ENCODE results near the gene LTBP1. TPM values are rescaled to one million over a fixed set of nuclear protein-coding genes. Genes with fewer than 3 reads are reported as not detected.

LTBP1 gene
- total RNA-seq, 2 experiments from 2014 or later: 0.06 TPM; not detected in 1

DNA sequence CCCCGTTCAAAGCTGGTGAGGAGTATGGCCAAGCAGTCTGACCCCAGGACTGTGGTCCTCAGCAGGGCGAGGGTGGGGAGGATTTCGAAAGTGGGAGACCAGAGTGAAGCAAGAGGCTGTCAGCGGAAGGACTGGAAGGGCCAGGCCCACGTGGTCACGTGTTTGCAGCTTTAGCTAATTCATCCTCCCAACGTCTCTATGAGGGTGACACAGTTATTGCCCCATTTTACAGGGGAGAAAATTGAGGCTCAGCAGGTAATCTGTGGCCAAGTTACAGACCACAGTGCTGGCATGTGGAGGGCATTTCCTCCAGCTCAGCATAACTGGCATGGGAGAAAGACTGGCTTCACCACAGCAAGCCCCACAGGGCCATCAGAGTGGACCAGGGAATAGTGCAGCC is 45.4 kb upstream of the LTBP1 start:
- Mint-ChIP-seq H3K4me3 (no peak overlapping the region), H3K9me3 (no peaks in the 10 kb centered on the region), H3K27ac (no peak overlapping the region), H3K36me3 (ENCODE audit: low read depth) (no peaks in the 10 kb centered on the region), H3K4me1 (ENCODE audit: low read depth) (no peaks in the 10 kb centered on the region), H3K27me3 (peaks cover 24% of the 10 kb centered on the region)
- Histone ChIP-seq H3K4me1 (ENCODE audit: insufficient read depth, low read length) (no peaks in the 10 kb centered on the region), H3K4me3 (ENCODE audit: low read length) (no peak overlapping the region), H3K27ac (ENCODE audit: low read depth in 1 of 2, low read length in 2 of 2) (no peak overlapping the region), H3K27me3 (ENCODE audit: control insufficient read depth in 1 of 2, insufficient read depth in 2 of 2, low read length in 2 of 2) (peaks cover 2 to 11% of the 10 kb centered on the region in 2 experiments), H3K36me3 (ENCODE audit: insufficient read depth, low read length) (no peaks in the 10 kb centered on the region), H3K9me3 (ENCODE audit: control insufficient read depth in 1 of 2, insufficient read depth in 1 of 2, low read length in 2 of 2) (peaks cover 0 to 2% of the 10 kb centered on the region in 2 experiments)
- no peak for DNase-seq
- TF ChIP-seq, protein P1, sequence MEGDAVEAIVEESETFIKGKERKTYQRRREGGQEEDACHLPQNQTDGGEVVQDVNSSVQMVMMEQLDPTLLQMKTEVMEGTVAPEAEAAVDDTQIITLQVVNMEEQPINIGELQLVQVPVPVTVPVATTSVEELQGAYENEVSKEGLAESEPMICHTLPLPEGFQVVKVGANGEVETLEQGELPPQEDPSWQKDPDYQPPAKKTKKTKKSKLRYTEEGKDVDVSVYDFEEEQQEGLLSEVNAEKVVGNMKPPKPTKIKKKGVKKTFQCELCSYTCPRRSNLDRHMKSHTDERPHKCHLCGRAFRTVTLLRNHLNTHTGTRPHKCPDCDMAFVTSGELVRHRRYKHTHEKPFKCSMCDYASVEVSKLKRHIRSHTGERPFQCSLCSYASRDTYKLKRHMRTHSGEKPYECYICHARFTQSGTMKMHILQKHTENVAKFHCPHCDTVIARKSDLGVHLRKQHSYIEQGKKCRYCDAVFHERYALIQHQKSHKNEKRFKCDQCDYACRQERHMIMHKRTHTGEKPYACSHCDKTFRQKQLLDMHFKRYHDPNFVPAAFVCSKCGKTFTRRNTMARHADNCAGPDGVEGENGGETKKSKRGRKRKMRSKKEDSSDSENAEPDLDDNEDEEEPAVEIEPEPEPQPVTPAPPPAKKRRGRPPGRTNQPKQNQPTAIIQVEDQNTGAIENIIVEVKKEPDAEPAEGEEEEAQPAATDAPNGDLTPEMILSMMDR (IDR thresholded peaks at IDR 0.05): no peak
- ChIA-PET CTCF (no interaction called here), POLR2A (no interaction called here)
- intact Hi-C loops (cut with DNase I, micrococcal nuclease): no loop called here
- ATAC-seq (ENCODE audit: poor library complexity): no peak

DNA sequence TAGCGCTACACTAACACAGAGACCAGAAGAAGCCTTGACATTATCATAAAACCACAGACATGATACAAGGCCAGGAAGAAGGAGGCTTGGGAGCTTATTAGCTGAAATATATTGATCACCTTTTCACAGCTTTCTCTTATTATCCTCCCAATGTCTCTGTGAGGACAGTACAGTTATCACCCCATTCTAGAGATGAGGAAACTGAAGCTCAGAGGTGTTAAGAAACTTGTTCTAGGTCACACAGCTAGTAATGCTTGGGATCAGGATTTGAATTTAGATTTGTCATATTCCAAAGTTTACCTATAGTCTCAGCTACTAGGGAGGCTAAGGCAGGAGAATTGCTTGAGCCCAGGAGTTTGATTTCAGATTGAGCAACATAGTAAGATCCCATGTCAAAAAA is 44.6 kb upstream of the LTBP1 start:
- peaks cover 2 to 11% of the 10 kb centered on the region in 2 experiments for H3K27me3 ChIP-seq (ENCODE audit: control insufficient read depth in 1 of 2, insufficient read depth in 2 of 2, low read length in 2 of 2)
- no peaks in the 10 kb centered on the region for H3K36me3 Mint-ChIP-seq (ENCODE audit: low read depth)
- no peak overlapping the region for H3K27ac ChIP-seq (ENCODE audit: low read depth in 1 of 2, low read length in 2 of 2)
- H3K36me3 ChIP-seq (ENCODE audit: insufficient read depth, low read length): no peaks in the 10 kb centered on the region
- intact Hi-C loops (cut with DNase I, micrococcal nuclease): no loop called here
- POLR2A ChIA-PET: no interaction called here
- no peak overlapping the region for H3K27ac Mint-ChIP-seq
- no peak for ATAC-seq (ENCODE audit: poor library complexity)
- H3K9me3 ChIP-seq (ENCODE audit: control insufficient read depth in 1 of 2, insufficient read depth in 1 of 2, low read length in 2 of 2): peaks cover 0 to 5% of the 10 kb centered on the region in 2 experiments
- DNase-seq: no peak
- TF ChIP-seq, protein P1 (IDR thresholded peaks at IDR 0.05): no peak
- no peaks in the 10 kb centered on the region for H3K9me3 Mint-ChIP-seq
- no peak overlapping the region for H3K4me3 Mint-ChIP-seq
- no peak overlapping the region for H3K4me3 ChIP-seq (ENCODE audit: low read length)
- peaks cover 24% of the 10 kb centered on the region for H3K27me3 Mint-ChIP-seq
- CTCF ChIA-PET: no interaction called here
- H3K4me1 Mint-ChIP-seq (ENCODE audit: low read depth): no peaks in the 10 kb centered on the region
- H3K4me1 ChIP-seq (ENCODE audit: insufficient read depth, low read length): no peaks in the 10 kb centered on the region

DNA sequence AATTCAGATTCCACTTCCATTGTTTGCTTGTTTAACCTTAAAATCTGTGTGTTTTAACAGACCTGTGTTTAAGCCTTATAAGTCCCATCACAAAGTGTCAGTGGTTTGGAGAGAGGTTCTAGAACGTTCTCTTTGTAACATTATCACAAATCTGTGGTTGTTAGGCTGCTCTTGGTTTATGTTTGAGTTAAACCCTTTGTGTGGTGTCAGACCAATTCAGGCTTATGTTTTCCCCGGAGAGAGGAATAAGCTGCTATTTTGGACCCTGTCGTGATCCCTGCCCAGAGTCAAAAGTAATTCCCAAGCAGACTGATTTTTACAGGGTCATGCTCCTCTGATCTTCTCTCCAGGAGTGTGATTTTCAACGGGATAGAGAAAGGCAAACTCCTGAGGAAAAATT is 43.8 kb upstream of the LTBP1 start:
- DNase-seq (no peak), ATAC-seq (ENCODE audit: poor library complexity) (no peak)
- Mint-ChIP-seq H3K4me3 (no peak overlapping the region), H3K4me1 (ENCODE audit: low read depth) (no peaks in the 10 kb centered on the region), H3K9me3 (no peaks in the 10 kb centered on the region), H3K27me3 (peaks cover 20% of the 10 kb centered on the region), H3K27ac (no peak overlapping the region), H3K36me3 (ENCODE audit: low read depth) (no peaks in the 10 kb centered on the region)
- ChIA-PET CTCF (no interaction called here), POLR2A (no interaction called here)
- Histone ChIP-seq H3K36me3 (ENCODE audit: insufficient read depth, low read length) (no peaks in the 10 kb centered on the region), H3K4me3 (ENCODE audit: low read length) (no peak overlapping the region), H3K4me1 (ENCODE audit: insufficient read depth, low read length) (no peaks in the 10 kb centered on the region), H3K27me3 (ENCODE audit: control insufficient read depth in 1 of 2, insufficient read depth in 2 of 2, low read length in 2 of 2) (peaks cover 2 to 11% of the 10 kb centered on the region in 2 experiments), H3K27ac (ENCODE audit: low read depth in 1 of 2, low read length in 2 of 2) (no peak overlapping the region), H3K9me3 (ENCODE audit: control insufficient read depth in 1 of 2, insufficient read depth in 1 of 2, low read length in 2 of 2) (peaks cover 0 to 5% of the 10 kb centered on the region in 2 experiments)
- TF ChIP-seq, protein P1 (IDR thresholded peaks at IDR 0.05): no peak
- intact Hi-C loops (cut with DNase I, micrococcal nuclease): no loop called here
